Stimulated activated CD4-positive, alpha-beta T cell treated with anti-CD3 and anti-CD28 coated beads, TNF-alpha, amount 100 ng/mL, for 1 hour (primary cell): ENCODE results near the gene POLR3GL.
A peak's percentile ranks its signal among the peaks of the same experiment; 100 is the strongest.

Source experiments
- DNase-seq, 3 donors: peaks; one replicate each; pipeline ENCODE4 v3.0.0-alpha.2; 2020; ENCODE audit warnings: low read depth in 3 of 3, low spot score in 1 of 3

POLR3GL gene

GRCh38 chr1:145991735-145992412, 27.4 kb downstream of the POLR3GL start:
- DNase-seq: no peak

GRCh38 chr1:145992502-145992936, 28.0 kb downstream of the POLR3GL start:
- no peak for DNase-seq

- DNase-seq: no peak
These were observed 28.6 kb downstream of the POLR3GL start for GRCh38 chr1:145992958-145993617.

GRCh38 chr1:145993618-145994390, 29.3 kb downstream of the POLR3GL start:
- no peak for DNase-seq

GRCh38 chr1:145994391-145995120, 30.1 kb downstream of the POLR3GL start:
- DNase-seq: no peak

- DNase-seq: no peak
These were observed 30.8 kb downstream of the POLR3GL start for GRCh38 chr1:145995148-145995881.

GRCh38 chr1:145995964-145996432, 31.5 kb downstream of the POLR3GL start:
- DNase-seq: no peak

GRCh38 chr1:145996433-145997015, 32.0 kb downstream of the POLR3GL start, which contains the start of gene TXNIP:
Gene TXNIP (minus strand): TSS chr1:145996579. CDS start chr1:145996266, 313 bp downstream.
- DNase-seq: peak; percentile 79 to 86 (median 79)

GRCh38 chr1:145997016-145997717, 32.7 kb downstream of the POLR3GL start:
- DNase-seq: peak in 1 of 3 donors; percentile 29

- no peak for DNase-seq
These were observed 33.2 kb downstream of the POLR3GL start for GRCh38 chr1:145997718-145998023.

GRCh38 chr1:145999321-146000024, 35.0 kb downstream of the POLR3GL start:
- no peak for DNase-seq

- DNase-seq: no peak
These were observed 37.2 kb downstream of the POLR3GL start for GRCh38 chr1:146001709-146002108.

GRCh38 chr1:146007489-146008133, 43.1 kb downstream of the POLR3GL start:
- DNase-seq: no peak

- no peak for DNase-seq
These were observed 45.7 kb downstream of the POLR3GL start for GRCh38 chr1:146010126-146010738.

GRCh38 chr1:146012703-146013558, 48.4 kb downstream of the POLR3GL start:
- peak in 1 of 3 donors; percentile 33 for DNase-seq

- DNase-seq: no peak
These were observed 49.1 kb downstream of the POLR3GL start for GRCh38 chr1:146013559-146013922.

- no peak for DNase-seq
These were observed 52.4 kb downstream of the POLR3GL start for GRCh38 chr1:146016891-146017290.
